Loucy (cell line): ENCODE measurements around the gene PNPLA1.

Source experiments
- H2AFZ ChIP-seq: fragments of 200-600 bp; sonication (generic); 2 replicates; pipeline ENCODE4 v1.6.0; 2016; ENCODE audit warnings: antibody characterized with exemption, mild to moderate bottlenecking, low read length, moderate library complexity
- H3F3A ChIP-seq: fragments of 200-600 bp; 2 replicates; pipeline ENCODE4 v1.6.0; 2016; ENCODE audit warnings: antibody characterized with exemption, low read depth, mild to moderate bottlenecking
- H3K27me3 ChIP-seq: fragments of 200-600 bp; sonication (generic); 2 replicates; pipeline ENCODE4 v1.6.1; 2014; ENCODE audit warnings: low read length, mild to moderate bottlenecking; ENCODE audit not compliant: insufficient read depth, poor library complexity, severe bottlenecking
- H3K36me3 ChIP-seq: fragments of 200-600 bp; sonication (generic); 2 replicates; pipeline ENCODE4 v1.6.1; 2016; ENCODE audit warnings: low read length; ENCODE audit not compliant: insufficient read depth
- H3K4me1 ChIP-seq: fragments of 200-600 bp; sonication (generic); 2 replicates; pipeline ENCODE4 v1.5.1; 2014; ENCODE audit warnings: low read length, mild to moderate bottlenecking; ENCODE audit not compliant: insufficient read depth, poor library complexity, severe bottlenecking
- H3K4me2 ChIP-seq: fragments of 200-600 bp; sonication (generic); 2 replicates; pipeline ENCODE4 v1.6.0; 2014; ENCODE audit warnings: antibody characterized with exemption, low read length, low read depth, mild to moderate bottlenecking; ENCODE audit not compliant: poor library complexity, severe bottlenecking
- H3K4me3 ChIP-seq: fragments of 200-600 bp; sonication (generic); 2 replicates; pipeline ENCODE4 v1.5.1; 2014; ENCODE audit warnings: low read length, mild to moderate bottlenecking, mixed read lengths; ENCODE audit not compliant: poor library complexity, severe bottlenecking
- H3K79me2 ChIP-seq: fragments of 200-600 bp; sonication (generic); 2 replicates; pipeline ENCODE4 v1.6.1; 2014; ENCODE audit warnings: low read length; ENCODE audit not compliant: insufficient read depth
- H3K9ac ChIP-seq: fragments of 200-600 bp; sonication (generic); 2 replicates; pipeline ENCODE4 v1.6.0; 2014; ENCODE audit warnings: mild to moderate bottlenecking, low read depth, low read length, moderate library complexity; ENCODE audit not compliant: poor library complexity, severe bottlenecking
- H3K9me2 ChIP-seq: fragments of 200-600 bp; sonication (generic); replicated peaks from 2 replicates; pipeline ENCODE4 v1.6.1; 2016; ENCODE audit warnings: low read depth, low read length, mixed read lengths
- H3K9me3 ChIP-seq: fragments of 200-600 bp; sonication (generic); 2 replicates; pipeline ENCODE4 v1.6.1; 2014; ENCODE audit warnings: mild to moderate bottlenecking, antibody characterized with exemption, low read length, low read depth; ENCODE audit not compliant: insufficient read depth
- H4K20me1 ChIP-seq: fragments of 200-600 bp; sonication (generic); 2 replicates; pipeline ENCODE4 v1.6.0; 2014; ENCODE audit warnings: antibody characterized with exemption, low read length, mild to moderate bottlenecking; ENCODE audit not compliant: insufficient read depth, poor library complexity, severe bottlenecking
- CTCF ChIP-seq: fragments of 200-600 bp; sonication (generic); conservative IDR thresholded peaks from 2 replicates; pipeline ENCODE4 v1.5.1; 2014; ENCODE audit warnings: mild to moderate bottlenecking, antibody characterized with exemption, low read length
- EZH2phosphoT487 ChIP-seq: fragments of 200-600 bp; IDR thresholded peaks from 2 replicates; pipeline ENCODE4 v1.6.1; 2018; ENCODE audit warnings: antibody characterized with exemption, mild to moderate bottlenecking, moderate library complexity, borderline replicate concordance

The PNPLA1 gene

GRCh38 chr6:36230371-36230770 is 39.5 kb upstream of the PNPLA1 start:
- Histone ChIP-seq H2AFZ (no peak overlapping the region), H3K36me3 (peaks cover 75% of the 10 kb centered on the region; the same call in 1 of the 2 replicates), H3K9ac (no peak overlapping the region), H3F3A (no peaks in the 10 kb centered on the region), H4K20me1 (no peaks in the 10 kb centered on the region), H3K27me3 (no peaks in the 10 kb centered on the region), H3K4me1 (peaks cover 22% of the 10 kb centered on the region), H3K79me2 (no peaks in the 10 kb centered on the region), H3K9me3 (no peaks in the 10 kb centered on the region), H3K4me2 (no peak overlapping the region), H3K9me2 (no peaks in the 10 kb centered on the region), H3K4me3 (no peak overlapping the region)
- TF ChIP-seq CTCF (no peak), EZH2phosphoT487 (no peak)

GRCh38 chr6:36232172-36232571 is 37.7 kb upstream of the PNPLA1 start:
- Histone ChIP-seq H3K4me3 (no peak overlapping the region), H3K9me3 (no peaks in the 10 kb centered on the region), H3F3A (no peaks in the 10 kb centered on the region), H3K4me1 (peaks cover 22% of the 10 kb centered on the region), H3K9ac (no peak overlapping the region), H2AFZ (no peak overlapping the region), H3K9me2 (no peaks in the 10 kb centered on the region), H3K79me2 (no peaks in the 10 kb centered on the region), H3K27me3 (no peaks in the 10 kb centered on the region), H3K36me3 (peaks cover 58% of the 10 kb centered on the region; the same call in 1 of the 2 replicates), H3K4me2 (no peak overlapping the region), H4K20me1 (no peaks in the 10 kb centered on the region)
- no peak for TF ChIP-seq CTCF
- no peak for TF ChIP-seq EZH2phosphoT487

- Histone ChIP-seq H3K4me1 (no peaks in the 10 kb centered on the region), H3K27me3 (no peaks in the 10 kb centered on the region), H3K9ac (no peak overlapping the region), H3K4me3 (no peak overlapping the region), H3K9me2 (no peaks in the 10 kb centered on the region), H3K9me3 (no peaks in the 10 kb centered on the region), H3K79me2 (no peaks in the 10 kb centered on the region), H3K4me2 (no peak overlapping the region), H3F3A (no peaks in the 10 kb centered on the region), H3K36me3 (peaks cover 33% of the 10 kb centered on the region; the same call in 1 of the 2 replicates), H2AFZ (no peak overlapping the region), H4K20me1 (no peaks in the 10 kb centered on the region)
- TF ChIP-seq CTCF (no peak), EZH2phosphoT487 (no peak)
Observed at GRCh38 chr6:36235309-36235708, 34.6 kb upstream of the PNPLA1 start.
